ENCODE measurements around the gene VSIG10L.

DNA sequence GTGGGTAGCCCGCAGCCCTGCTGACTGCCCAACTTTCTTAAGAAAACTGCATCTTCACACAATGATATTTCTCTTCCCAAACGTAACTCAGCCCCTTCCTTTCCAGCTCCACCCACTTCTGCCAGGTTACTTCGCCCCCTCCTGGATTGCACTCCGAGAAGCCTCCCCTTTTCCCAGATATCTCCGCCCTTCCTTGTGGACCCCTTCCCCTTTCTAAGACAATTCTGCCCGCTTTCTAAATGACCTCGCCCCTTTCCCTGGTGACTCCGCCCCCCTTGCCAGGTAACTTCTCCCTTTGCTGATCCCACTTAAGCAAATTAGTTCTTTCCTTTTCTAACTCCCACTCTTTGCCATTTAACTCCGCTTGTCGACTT lies 2.6 kb downstream of the VSIG10L start:
- no peak for TF ChIP-seq POLR2A (IDR thresholded peaks at IDR 0.05)
- no peak for TF ChIP-seq CTCF (IDR thresholded peaks at IDR 0.05)
